B cell (primary cell): ENCODE measurements around the gene C12orf56. TPM values are rescaled to one million over a fixed set of nuclear protein-coding genes. Genes with fewer than 3 reads are reported as not detected.
A peak's percentile ranks its signal among the peaks of the same experiment; 100 is the strongest.
"Not testable (repeated sequence)": the region's sequence is repeated elsewhere in the genome, so short reads cannot be mapped to it uniquely, and the experiment has no call there.

Source experiments
- ATAC-seq: fragments of 200-7000 bp; cut with Tn5 transposase; one replicate; pipeline ENCODE4 v1.10.0; 2021; ENCODE audit warnings: low read depth, mild to moderate bottlenecking, moderate number of reproducible peaks, moderate library complexity
- CTCF ChIA-PET: fragments of 350-600 bp; sonication (Branson Sonifier 250); formaldehyde crosslinking; loops from one replicate; lab custom pipeline; 2021; ENCODE audit warnings: antibody characterized with exemption, inconsistent platforms; lab: Charles Lee
- POLR2A ChIA-PET: fragments of 350-600 bp; sonication (Branson Sonifier 250); formaldehyde crosslinking; loops from one replicate; lab custom pipeline; 2021; ENCODE audit warnings: antibody characterized with exemption; lab: Charles Lee
- DNase-seq: peaks from one replicate; pipeline ENCODE4 v3.0.0; 2013
- H2AFZ ChIP-seq: 2 replicates; pipeline ENCODE4 v1.6.1; 2012; ENCODE audit warnings: mild to moderate bottlenecking, low read depth, low read length; ENCODE audit not compliant: insufficient read depth, poor library complexity, severe bottlenecking
- H3K27ac ChIP-seq, 2 donors: 1 replicate in 1 of 2; 2 replicates in 1 of 2; pipeline ENCODE4 v1.5.1; 2012 to 2013; ENCODE audit warnings: low read length in 2 of 2, mild to moderate bottlenecking in 2 of 2, moderate library complexity in 1 of 2
- H3K27me3 ChIP-seq, 4 experiments: fragments of 200-600 bp in 1 of 4; sonication (generic) in 1 of 4; replicated peaks in 1 of 4; 1 replicate in 2 of 4; 2 replicates in 2 of 4; pipeline versions ENCODE4 v1.6.1 to v1.7.0; 2013 to 2016; ENCODE audit warnings: low read length in 3 of 4, mild to moderate bottlenecking in 2 of 4, mixed read lengths in 1 of 4, moderate library complexity in 1 of 4; ENCODE audit not compliant: insufficient read depth in 4 of 4, control insufficient read depth in 3 of 4; ENCODE audit errors: control extremely low read depth in 1 of 4
- H3K36me3 ChIP-seq, 2 experiments: replicated peaks in 1 of 2; 1 replicate in 1 of 2; 2 replicates in 1 of 2; pipeline versions ENCODE4 v1.6.1 to v1.7.1; 2013; ENCODE audit warnings: low read length in 1 of 2; ENCODE audit not compliant: insufficient read depth in 2 of 2, control insufficient read depth in 1 of 2; ENCODE audit errors: control extremely low read depth in 1 of 2, extremely low read depth in 1 of 2
- H3K4me1 ChIP-seq, 2 donors: fragments of 200-600 bp in 1 of 2; sonication (generic) in 1 of 2; 1 replicate in 1 of 2; 2 replicates in 1 of 2; pipeline versions ENCODE4 v1.5.1 to v1.6.1; 2013 to 2017; ENCODE audit warnings: low read length in 2 of 2; ENCODE audit not compliant: control insufficient read depth in 2 of 2, insufficient read depth in 2 of 2
- H3K4me2 ChIP-seq: replicated peaks from 2 replicates; pipeline ENCODE3; 2012; ENCODE audit warnings: mild to moderate bottlenecking, low read depth, low read length; ENCODE audit not compliant: poor library complexity, severe bottlenecking
- H3K4me3 ChIP-seq, 5 experiments: fragments of 200-600 bp in 1 of 5; sonication (generic) in 1 of 5; 1 replicate in 3 of 5; 2 replicates in 2 of 5; pipeline versions ENCODE4 v1.5.1 to v1.7.0; 2011 to 2016; ENCODE audit warnings: low read length in 4 of 5, mild to moderate bottlenecking in 4 of 5, low read depth in 2 of 5, control low read depth in 1 of 5, moderate library complexity in 1 of 5; ENCODE audit not compliant: insufficient read depth in 1 of 5; ENCODE audit errors: control extremely low read depth in 1 of 5, extremely low read depth in 1 of 5
- H3K79me2 ChIP-seq: fragments of 200-600 bp; sonication (generic); one replicate; pipeline ENCODE4 v1.6.0; 2016; ENCODE audit warnings: low read length; ENCODE audit not compliant: control insufficient read depth, insufficient read depth
- H3K9ac ChIP-seq: fragments of 200-600 bp; sonication (generic); 2 replicates; pipeline ENCODE4 v1.6.1; 2017; ENCODE audit warnings: mild to moderate bottlenecking, low read length, moderate library complexity
- H3K9me3 ChIP-seq, 3 donors: one replicate each; pipeline versions ENCODE4 v1.6.1 to v1.7.1; 2013; ENCODE audit warnings: low read length in 2 of 3; ENCODE audit not compliant: control insufficient read depth in 2 of 3, insufficient read depth in 1 of 3; ENCODE audit errors: control extremely low read depth in 1 of 3
- H4K20me1 ChIP-seq: 2 replicates; pipeline ENCODE4 v1.6.0; 2012; ENCODE audit warnings: mild to moderate bottlenecking, low read length; ENCODE audit not compliant: insufficient read depth, control insufficient read depth, poor library complexity, severe bottlenecking
- H3K27ac Mint-ChIP-seq: one replicate; pipeline ENCODE4 v1.8.0; 2021; ENCODE audit warnings: mixed read lengths
- H3K27me3 Mint-ChIP-seq: one replicate; pipeline ENCODE4 v1.8.0; 2021; ENCODE audit warnings: mixed read lengths
- H3K4me1 Mint-ChIP-seq: one replicate; pipeline ENCODE4 v1.8.0; 2021; ENCODE audit warnings: mixed read lengths
- H3K4me3 Mint-ChIP-seq: one replicate; pipeline ENCODE4 v1.8.0; 2021; ENCODE audit warnings: mixed read lengths
- H3K9me3 Mint-ChIP-seq: one replicate; pipeline ENCODE4 v1.8.0; 2022; ENCODE audit warnings: mixed read lengths; ENCODE audit not compliant: insufficient read depth
- CTCF ChIP-seq: fragments of 200-600 bp; IDR thresholded peaks from one replicate; pipeline ENCODE4 v1.8.0; 2022; ENCODE audit warnings: antibody characterized with exemption, mild to moderate bottlenecking
- EZH2 ChIP-seq: IDR thresholded peaks from 2 replicates; pipeline ENCODE4 v1.6.1; 2012; ENCODE audit warnings: borderline replicate concordance, low read depth, mild to moderate bottlenecking, moderate library complexity, low read length; ENCODE audit not compliant: insufficient read depth, poor library complexity, severe bottlenecking
- WGBS: methylation state at CpG from one replicate; pipeline ENCODE4 v1.1.5; 2013; ENCODE audit warnings: missing lambda C conversion rate; ENCODE audit not compliant: insufficient coverage; 5-methylcytosine and 5-hydroxymethylcytosine counted together
- intact Hi-C: fragments of 100-400 bp; cut with micrococcal nuclease; formaldehyde crosslinking; loops from one replicate; pipeline ENCODE4 v1.10.0; 2022
- polyA plus RNA-seq: library from polyadenylated mRNA; depleted of rRNA; stranded (reverse); fragments of >200 nt; gene quantifications from 2 replicates; pipeline ENCODE4 v1.2.3, GENCODE V29; 2012
- total RNA-seq, 2 donors: library from RNA; stranded (reverse); fragments of 120-200 nt in 1 of 2; gene quantifications; 1 replicate in 1 of 2; 2 replicates in 1 of 2; pipeline versions ENCODE4 v1.2.3 to v1.2.4, GENCODE V29; 2013 to 2022

Gene C12orf56
- total and polyA plus RNA-seq, 2 donors (not counting 1 experiment from before 2014, with no cell fraction given) = not detected

- H3K27me3 Mint-ChIP-seq = no peaks in the 10 kb centered on the region
- peak overlapping the region in 1 of 5 experiments; percentile 2 for H3K4me3 ChIP-seq
- H3K79me2 ChIP-seq = peaks cover 33% of the 10 kb centered on the region
- WGBS = no CpG with 5 or more reads among the region's 5 CpGs
- H3K9ac ChIP-seq = peak overlapping the region; percentile 37
- peaks cover 10 to 20% of the 10 kb centered on the region in 2 donors for H3K4me1 ChIP-seq
- peak overlapping the region; percentile 48 for H3K4me2 ChIP-seq
- no peaks in the 10 kb centered on the region for H3K9me3 ChIP-seq
- H3K9me3 Mint-ChIP-seq = no peaks in the 10 kb centered on the region
- ChIA-PET CTCF (interaction anchor here (0.6 kb wide), 1 partner anchor 31 kb away, joined by 3 read pairs; no protein-coding TSS in a partner anchor), POLR2A (no interaction called here)
- DNase-seq = peak; percentile 18
- H3K27ac ChIP-seq = peak overlapping the region in 1 of 2 donors; percentile 21
- H2AFZ ChIP-seq = peak overlapping the region; percentile 38
- no peak overlapping the region for H3K27ac Mint-ChIP-seq
- intact Hi-C loops = no loop called here
- no peak for TF ChIP-seq CTCF
- TF ChIP-seq EZH2 = no peak
- H3K4me3 Mint-ChIP-seq = peak overlapping the region; percentile 75
- peaks cover 31% of the 10 kb centered on the region for H3K4me1 Mint-ChIP-seq
- no peaks in the 10 kb centered on the region for H4K20me1 ChIP-seq
- no peak for ATAC-seq
- no peaks in the 10 kb centered on the region for H3K27me3 ChIP-seq
- H3K36me3 ChIP-seq = peaks cover 6 to 7% of the 10 kb centered on the region in 2 experiments
Measured at GRCh38 chr12:64218597-64218996, 172.0 kb downstream of the C12orf56 start.

- H3K27me3 ChIP-seq, intact Hi-C loops, H3K27ac Mint-ChIP-seq, H4K20me1 ChIP-seq, POLR2A ChIA-PET, H2AFZ ChIP-seq, ATAC-seq, H3K4me2 ChIP-seq, H3K9me3 Mint-ChIP-seq, H3K36me3 ChIP-seq, H3K9ac ChIP-seq, H3K27ac ChIP-seq, H3K4me3 ChIP-seq, H3K27me3 Mint-ChIP-seq, H3K9me3 ChIP-seq, DNase-seq, H3K4me3 Mint-ChIP-seq: not testable (repeated sequence)
- Histone ChIP-seq H3K4me1 (peaks cover 7 to 20% of the 10 kb centered on the region in 2 donors), H3K79me2 (peaks cover 33% of the 10 kb centered on the region)
- 100% methylated on average over 6 of the region's 7 CpGs for WGBS
- peaks cover 28% of the 10 kb centered on the region for H3K4me1 Mint-ChIP-seq
- CTCF ChIA-PET = interaction anchor here (0.6 kb wide), 1 partner anchor 41 kb away, joined by 3 read pairs; no protein-coding TSS in a partner anchor
Measured at GRCh38 chr12:64217643-64218042, 172.9 kb downstream of the C12orf56 start.
